Ascending aorta (tissue), 2 donors: ENCODE results near the gene BARX2. TPM values are rescaled to one million over a fixed set of nuclear protein-coding genes. Genes with fewer than 3 reads are reported as not detected.

Experiments used
- DNase-seq, 2 donors: peaks; one replicate each; pipeline ENCODE4 v3.0.0-alpha.2; 2019; ENCODE audit warnings: low spot score in 2 of 2
- H3K27ac ChIP-seq, 2 donors: fragments of 200-600 bp; sonication (generic); one replicate each; pipeline ENCODE4 v1.5.1; 2016 to 2017; ENCODE audit warnings: mild to moderate bottlenecking in 1 of 2
- H3K27me3 ChIP-seq: fragments of 200-600 bp; sonication (generic); one replicate; pipeline ENCODE4 v1.5.1; 2017
- H3K36me3 ChIP-seq, 2 donors: fragments of 200-600 bp; sonication (generic); one replicate each; pipeline ENCODE4 v1.5.1; 2016
- H3K4me1 ChIP-seq, 2 donors: fragments of 200-600 bp; sonication (generic); one replicate each; pipeline ENCODE4 v1.5.1; 2016 to 2017; ENCODE audit warnings: mild to moderate bottlenecking in 1 of 2
- H3K4me3 ChIP-seq, 2 donors: fragments of 200-600 bp; sonication (generic); one replicate each; pipeline ENCODE4 v1.5.1; 2016 to 2017; ENCODE audit warnings: mild to moderate bottlenecking in 1 of 2
- H3K9me3 ChIP-seq, 2 donors: fragments of 200-600 bp; sonication (generic); one replicate each; pipeline ENCODE4 v1.5.1; 2016
- CTCF ChIP-seq, 3 experiments: fragments of 200-600 bp in 2 of 3; fragments of 450-650 bp in 1 of 3; sonication (generic) in 2 of 3; IDR thresholded peaks; one replicate each; pipeline ENCODE4 v1.5.1; 2016 to 2019; ENCODE audit warnings: antibody characterized with exemption in 3 of 3, mild to moderate bottlenecking in 1 of 3, moderate library complexity in 1 of 3
- intact Hi-C: fragments of 100-400 bp; cut with DNase I; formaldehyde crosslinking; loops from one replicate; pipeline ENCODE4 v1.15.1; 2023
- total RNA-seq: library from RNA; depleted of rRNA; stranded (reverse); fragments of >200 nt; gene quantifications from one replicate; pipeline ENCODE4 v1.1.0, GENCODE V29; 2016

The BARX2 gene
- total RNA-seq, 1 donor from 2014 or later, result not detected

DNA sequence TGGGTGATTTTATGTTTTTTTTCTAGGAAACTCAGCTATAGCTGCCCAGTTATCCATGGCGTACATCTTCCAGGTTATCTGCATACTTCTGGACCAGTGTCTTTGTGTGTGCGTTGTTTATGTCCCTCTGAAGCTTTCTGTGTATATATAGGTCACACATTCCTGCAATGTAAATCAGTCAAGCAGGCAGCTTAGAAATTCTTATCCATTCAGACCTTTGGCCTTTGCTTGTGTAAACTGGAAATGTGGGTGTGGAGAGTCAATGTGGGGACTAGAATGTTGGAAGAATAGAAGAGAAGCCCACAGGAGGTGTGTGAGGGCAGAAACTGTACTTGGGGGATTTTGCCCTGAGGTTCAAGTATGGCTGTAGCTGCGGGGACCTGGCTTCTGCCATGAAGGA lies 51.7 kb downstream of the BARX2 start:
- Histone ChIP-seq H3K4me3 (no peak overlapping the region), H3K9me3 (no peaks in the 10 kb centered on the region), H3K36me3 (no peaks in the 10 kb centered on the region), H3K27me3 (no peaks in the 10 kb centered on the region), H3K4me1 (no peaks in the 10 kb centered on the region), H3K27ac (no peak overlapping the region)
- intact Hi-C loops, result no loop called here
- TF ChIP-seq CTCF (IDR thresholded peaks at IDR 0.05), result no peak
- DNase-seq, result no peak

GRCh38 chr11:129427816-129428406 lies 52.3 kb downstream of the BARX2 start:
- Histone ChIP-seq H3K4me1 (no peaks in the 10 kb centered on the region), H3K27me3 (no peaks in the 10 kb centered on the region), H3K9me3 (no peaks in the 10 kb centered on the region), H3K36me3 (no peaks in the 10 kb centered on the region), H3K27ac (no peak overlapping the region), H3K4me3 (no peak overlapping the region)
- TF ChIP-seq CTCF (IDR thresholded peaks at IDR 0.05), result no peak
- no peak for DNase-seq
- intact Hi-C loops, result no loop called here

DNA sequence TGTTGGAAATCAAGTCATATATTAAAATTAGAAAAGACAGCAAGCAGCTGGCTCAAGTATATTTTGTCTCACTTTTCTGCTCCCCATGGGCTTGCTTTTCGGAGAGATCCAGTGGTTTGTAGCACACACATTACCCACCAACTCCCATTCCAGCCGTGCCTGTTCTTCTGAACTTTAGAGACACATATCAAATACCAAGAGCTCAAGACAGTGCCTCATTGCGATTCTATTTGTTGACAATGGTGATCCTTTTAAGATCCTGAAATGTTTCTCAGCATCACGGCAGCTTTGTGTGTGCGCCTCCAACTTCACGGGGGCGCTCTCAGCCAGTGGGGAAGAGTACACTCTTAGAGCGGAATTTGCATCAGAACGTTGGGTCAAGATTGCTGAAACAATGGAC lies 52.9 kb downstream of the BARX2 start:
- no peak for DNase-seq
- no peak overlapping the region for H3K4me3 ChIP-seq
- no peaks in the 10 kb centered on the region for H3K4me1 ChIP-seq
- H3K27me3 ChIP-seq, result no peaks in the 10 kb centered on the region
- no peak overlapping the region for H3K27ac ChIP-seq
- H3K36me3 ChIP-seq, result no peaks in the 10 kb centered on the region
- intact Hi-C loops, result no loop called here
- TF ChIP-seq CTCF (IDR thresholded peaks at IDR 0.05), result no peak
- no peaks in the 10 kb centered on the region for H3K9me3 ChIP-seq

DNA sequence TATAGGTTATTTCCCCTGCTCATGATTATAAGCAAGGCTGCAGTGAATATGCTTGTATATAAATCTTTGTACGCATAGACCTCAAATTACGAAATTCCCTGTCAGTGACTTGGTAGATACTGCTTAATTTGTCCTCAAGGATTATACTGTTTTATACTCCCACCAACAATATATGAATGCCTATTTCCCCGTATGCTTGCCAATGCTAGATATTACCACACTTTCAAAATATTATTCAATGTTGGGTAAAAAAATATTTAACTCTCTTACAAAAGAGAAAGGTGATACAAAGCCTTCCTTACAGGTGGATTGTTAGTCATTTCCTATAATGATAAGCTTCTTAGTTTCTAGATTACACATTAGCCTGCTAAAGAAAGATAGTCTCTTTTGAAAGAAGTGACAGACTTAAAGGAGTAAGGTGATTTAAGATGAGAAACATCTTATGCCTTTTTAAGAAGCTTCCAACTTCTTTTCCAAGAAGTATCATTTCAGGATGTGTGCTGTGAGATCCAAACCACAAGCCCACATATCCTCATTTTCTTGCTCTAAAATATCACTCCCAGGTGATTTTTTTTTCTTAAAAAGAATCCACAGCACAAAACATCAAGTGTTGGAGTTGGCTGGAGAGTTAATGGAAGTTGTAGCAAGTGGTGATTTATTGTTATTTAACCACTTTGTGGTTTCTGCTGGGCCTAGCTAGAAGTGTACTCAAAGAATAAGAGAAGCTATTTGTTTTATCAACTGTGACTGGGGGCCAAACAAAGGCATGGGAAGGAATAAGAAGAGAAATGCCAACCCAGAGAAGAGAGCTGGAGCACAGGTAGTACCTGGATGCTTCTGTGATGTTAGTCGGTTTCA lies 59.2 kb downstream of the BARX2 start:
- no peak for DNase-seq
- no peak for TF ChIP-seq CTCF (IDR thresholded peaks at IDR 0.05)
- Histone ChIP-seq H3K36me3 (no peaks in the 10 kb centered on the region), H3K4me3 (no peak overlapping the region), H3K9me3 (no peaks in the 10 kb centered on the region), H3K4me1 (no peaks in the 10 kb centered on the region), H3K27me3 (no peaks in the 10 kb centered on the region), H3K27ac (no peak overlapping the region)
- intact Hi-C loops, result no loop called here

DNA sequence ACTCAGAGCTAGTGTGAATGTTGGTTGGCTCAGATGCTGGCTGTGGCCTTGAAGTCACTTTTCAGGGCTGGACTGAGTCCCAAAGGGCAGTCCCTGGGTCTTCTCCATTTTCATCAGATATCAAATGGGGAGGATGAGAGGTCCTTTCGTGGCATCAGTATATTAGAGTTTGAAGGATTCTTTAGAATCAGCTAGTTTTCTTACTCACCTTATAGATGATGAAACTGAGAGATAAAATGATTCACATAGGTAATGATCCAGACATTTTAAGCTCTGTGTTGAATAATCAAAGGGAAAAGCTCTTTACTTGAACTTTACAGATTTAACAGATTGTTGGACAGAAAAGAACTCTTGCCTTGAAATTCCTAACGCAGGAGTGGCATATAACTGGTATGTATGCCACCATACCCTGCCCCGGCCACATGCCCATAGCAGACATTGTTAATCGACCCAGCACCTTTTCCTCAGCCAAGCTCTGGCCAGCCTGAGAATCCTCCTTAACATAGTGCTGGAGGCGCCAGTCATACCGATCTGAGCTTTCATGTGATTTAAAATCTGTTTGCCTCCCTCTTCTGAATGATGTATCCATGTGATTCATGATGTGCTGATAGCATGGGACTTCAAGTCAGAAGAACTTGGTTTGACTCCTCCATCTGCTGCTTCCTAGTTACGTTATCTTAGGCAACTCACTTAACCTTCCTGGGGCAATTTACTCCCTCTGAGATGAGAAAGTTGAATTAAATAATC lies 60.0 kb downstream of the BARX2 start:
- intact Hi-C loops, result no loop called here
- no peaks in the 10 kb centered on the region for H3K36me3 ChIP-seq
- H3K4me3 ChIP-seq, result no peak overlapping the region
- DNase-seq, result no peak
- no peaks in the 10 kb centered on the region for H3K9me3 ChIP-seq
- no peak for TF ChIP-seq CTCF (IDR thresholded peaks at IDR 0.05)
- no peaks in the 10 kb centered on the region for H3K27me3 ChIP-seq
- H3K27ac ChIP-seq, result no peak overlapping the region
- no peaks in the 10 kb centered on the region for H3K4me1 ChIP-seq
